Stimulated activated CD4-positive, alpha-beta T cell treated with anti-CD3 and anti-CD28 coated beads, Interleukin-1b, Interleukin-23, amount 100 ng/mL, for 1 hour (primary cell): ENCODE measurements around the gene FUT3.

ENCODE experiments used
- DNase-seq, 2 donors: peaks; one replicate each; pipeline ENCODE4 v3.0.0-alpha.2; 2020; ENCODE audit warnings: low read depth in 2 of 2

FUT3 gene

GRCh38 chr19:5801796-5802619, 49.2 kb downstream of the FUT3 start:
- no peak for DNase-seq

- DNase-seq = no peak
These were observed 50.6 kb downstream of the FUT3 start for GRCh38 chr19:5800361-5801270.

GRCh38 chr19:5799247-5800241, 51.7 kb downstream of the FUT3 start:
- no peak for DNase-seq

- no peak for DNase-seq
These were observed 53.0 kb downstream of the FUT3 start for GRCh38 chr19:5798244-5798643.

- no peak for DNase-seq
These were observed 55.8 kb downstream of the FUT3 start for GRCh38 chr19:5795382-5795919.

GRCh38 chr19:5793188-5793587, 58.1 kb downstream of the FUT3 start:
- DNase-seq = no peak
